Stimulated activated CD8-positive, alpha-beta memory T cell treated with anti-CD3 and anti-CD28 coated beads, Interleukin-4, amount 100 ng/mL, for 1 hour (primary cell): ENCODE measurements around the gene AANAT.
A peak's percentile ranks its signal among the peaks of the same experiment; 100 is the strongest.
"Not testable (repeated sequence)": the region's sequence is repeated elsewhere in the genome, so short reads cannot be mapped to it uniquely, and the experiment has no call there.

Source experiments
- DNase-seq, 2 donors: peaks; one replicate each; pipeline ENCODE4 v3.0.0-alpha.2; 2020; ENCODE audit warnings: low read depth in 2 of 2, low spot score in 1 of 2

Gene AANAT

DNA sequence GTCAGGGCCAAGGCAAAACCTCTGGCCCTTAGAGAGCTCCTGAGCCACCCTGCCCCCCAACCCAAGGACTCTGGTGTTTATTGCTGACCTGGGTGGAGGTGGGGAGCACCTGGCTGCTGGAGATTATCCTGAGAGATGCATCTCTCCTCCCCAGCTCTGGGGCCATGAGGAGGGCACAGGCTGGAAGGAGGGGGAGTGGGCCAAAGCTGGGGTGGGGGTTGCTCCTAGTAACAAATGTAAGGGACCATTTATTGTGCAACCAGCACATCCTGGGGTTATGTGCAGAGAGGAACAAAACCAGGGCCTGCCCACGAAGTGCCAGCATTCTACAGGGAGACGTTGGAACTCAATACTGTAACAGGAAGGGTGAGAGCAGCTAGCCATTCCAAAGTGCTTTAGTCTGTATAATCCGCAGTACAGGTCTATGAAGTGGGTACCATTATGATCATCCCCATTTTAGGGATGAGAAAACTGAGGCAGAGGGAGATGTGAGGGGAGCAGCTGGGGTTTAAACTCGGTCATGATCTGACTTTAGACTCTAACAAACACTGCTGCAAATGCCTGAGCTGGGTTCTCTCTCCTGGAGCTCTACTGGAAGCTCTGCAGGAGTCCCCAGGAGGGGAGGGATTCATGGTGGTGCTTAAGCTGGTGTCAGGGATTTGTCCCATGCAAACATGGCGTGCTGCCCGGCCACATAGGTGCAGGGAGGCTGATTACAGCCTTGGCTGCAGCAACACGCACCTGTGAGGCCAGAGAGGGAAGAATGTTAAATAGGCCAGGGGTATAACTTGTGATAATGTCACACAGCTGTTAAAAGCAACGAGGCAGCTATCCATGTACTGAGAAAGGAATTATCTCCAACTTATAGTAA lies 35.2 kb downstream of the AANAT start:
- no peak for DNase-seq

- DNase-seq: no peak
Observed at GRCh38 chr17:76504117-76504516, 36.7 kb downstream of the AANAT start.

GRCh38 chr17:76506408-76507345 lies 39.3 kb downstream of the AANAT start:
- peak; percentile 79 to 88 for DNase-seq

DNA sequence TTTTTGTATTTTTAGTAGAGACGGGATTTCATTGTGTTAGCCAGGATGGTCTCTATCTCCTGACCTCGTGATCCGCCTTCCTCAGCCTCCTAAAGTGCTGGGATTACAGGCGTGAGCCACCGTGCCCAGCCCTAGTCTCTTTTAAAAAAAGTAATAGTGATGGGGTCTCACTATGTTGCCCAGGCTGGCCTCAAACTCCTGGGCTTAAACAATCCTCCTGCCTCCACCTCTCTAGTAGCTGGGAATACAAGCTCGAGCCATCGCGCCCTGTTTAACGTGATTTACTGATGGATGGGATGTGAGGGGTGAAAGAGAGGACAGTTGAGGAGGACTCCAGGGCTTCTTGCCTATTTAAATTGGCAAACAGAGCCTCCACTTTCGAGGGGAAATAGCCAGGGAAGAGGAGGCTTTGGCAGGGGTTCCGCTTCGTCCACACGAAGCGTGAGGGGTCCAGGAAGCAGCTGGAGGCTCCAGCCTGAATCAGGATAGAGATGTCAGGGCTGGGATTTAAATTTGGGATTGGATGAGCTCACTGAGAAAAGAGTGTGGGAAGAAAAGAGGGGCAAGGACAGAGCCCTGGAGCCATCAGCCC lies 41.2 kb downstream of the AANAT start:
- not testable (repeated sequence) for DNase-seq

DNA sequence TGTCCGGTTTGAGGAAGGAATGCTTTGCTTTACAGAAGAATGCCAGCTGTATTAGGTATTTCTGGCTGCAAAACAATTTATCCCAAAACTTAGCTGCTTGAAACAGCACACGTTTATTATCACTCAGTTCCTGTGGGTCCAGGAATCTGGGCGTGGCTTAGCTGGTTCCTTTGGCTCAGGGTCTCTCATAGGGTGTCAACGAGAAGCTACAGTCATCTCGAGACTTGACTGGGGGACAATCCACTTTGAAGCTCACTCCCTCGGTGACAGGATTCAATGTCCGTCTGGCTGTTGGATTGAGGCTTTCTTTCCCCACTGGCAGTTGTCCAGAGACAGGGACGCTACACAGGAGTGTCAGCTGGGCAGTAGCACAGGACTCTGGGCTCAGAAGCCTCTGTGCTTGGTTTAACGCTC lies 43.4 kb downstream of the AANAT start:
- DNase-seq: no peak

GRCh38 chr17:76511668-76512365 lies 44.4 kb downstream of the AANAT start:
- no peak for DNase-seq

DNA sequence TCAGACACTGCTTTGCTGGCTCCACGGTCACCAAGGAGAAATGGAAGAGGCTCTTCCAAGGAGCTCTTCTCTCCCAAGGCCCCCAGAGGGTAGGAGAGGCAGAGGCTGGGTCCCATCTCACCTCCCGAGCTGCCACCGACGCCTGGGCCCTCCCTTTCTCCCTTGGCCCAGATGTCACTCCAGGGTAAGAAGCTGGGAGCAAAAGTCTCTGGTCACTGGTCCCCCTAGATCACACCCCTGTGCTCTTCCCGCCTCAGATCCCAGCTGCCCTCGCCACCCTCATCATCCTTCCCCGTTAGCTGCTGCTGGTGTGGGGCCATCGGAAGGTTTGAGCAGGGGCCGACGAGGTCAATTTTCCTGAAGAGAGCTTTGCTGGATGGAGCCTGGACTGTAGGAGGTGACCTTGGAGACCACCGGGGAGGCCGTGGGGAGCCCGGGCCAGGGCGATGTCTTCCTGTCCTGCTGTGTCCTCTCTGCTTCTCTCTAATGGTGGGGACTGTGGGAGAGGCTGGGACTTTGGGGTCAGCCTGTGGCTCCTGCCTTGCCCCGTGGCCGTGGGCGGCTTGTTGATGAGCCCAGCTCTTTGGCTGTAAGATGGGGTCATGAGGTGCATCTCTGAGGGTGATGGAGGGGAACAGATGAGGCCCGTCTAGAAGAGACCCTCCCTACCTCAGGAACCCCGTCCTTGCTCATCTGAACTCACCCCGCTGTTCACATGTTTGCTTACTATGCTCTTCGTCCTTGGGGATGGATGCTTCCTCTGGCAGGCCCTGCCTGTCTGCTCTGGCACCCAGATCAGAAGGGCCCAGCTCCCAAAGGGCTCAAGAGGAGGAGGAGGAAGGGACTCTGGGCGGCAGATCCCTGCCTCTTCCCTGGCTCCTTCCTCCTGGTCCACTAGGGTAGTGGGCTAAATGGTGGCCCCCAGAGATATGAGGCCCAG lies 45.2 kb downstream of the AANAT start:
- DNase-seq: no peak

- no peak for DNase-seq
Observed at GRCh38 chr17:76513306-76513692, 45.9 kb downstream of the AANAT start.

DNA sequence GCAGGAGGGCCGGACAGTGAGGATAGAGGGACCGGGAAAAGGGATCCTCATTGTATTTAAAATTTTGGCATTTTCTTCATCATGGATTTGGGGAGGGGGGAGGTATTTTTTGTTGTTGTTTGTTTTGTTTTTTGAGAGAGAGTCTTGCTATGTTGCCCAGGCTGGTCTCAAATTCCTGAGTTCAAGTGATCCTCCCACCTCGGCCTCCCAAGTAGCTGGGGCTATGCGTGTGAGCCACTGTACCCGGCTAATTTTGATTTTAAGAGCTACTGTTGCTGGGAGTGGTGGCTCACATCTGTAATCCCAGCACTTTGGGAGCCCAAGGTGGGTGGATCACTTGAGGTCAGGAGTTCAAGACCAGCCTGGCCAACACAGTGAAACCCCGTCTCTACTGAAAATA lies 47.0 kb downstream of the AANAT start:
- DNase-seq: not testable (repeated sequence)

- peak; percentile 47 to 64 for DNase-seq
Observed at GRCh38 chr17:76515274-76515949, 48.0 kb downstream of the AANAT start.

DNA sequence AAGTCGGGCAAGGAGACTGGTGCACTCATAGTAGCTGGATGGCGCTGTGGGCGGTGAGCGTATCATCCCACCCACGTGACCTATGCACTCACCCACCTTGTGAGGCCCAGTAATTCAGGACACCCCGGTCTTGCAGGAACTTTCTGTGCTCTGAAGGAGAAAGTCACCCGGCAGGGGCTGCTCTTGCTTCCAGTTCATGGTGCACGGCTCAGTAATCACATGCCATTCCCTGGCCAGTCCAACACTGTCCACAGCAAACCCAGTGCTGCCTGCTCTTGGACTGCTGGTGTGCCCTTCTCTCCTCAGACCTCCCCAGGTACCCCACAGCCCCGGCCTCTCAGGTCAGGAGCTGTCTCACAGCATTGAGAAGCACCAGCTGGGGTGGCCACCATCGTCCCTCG lies 50.2 kb downstream of the AANAT start:
- no peak for DNase-seq

DNA sequence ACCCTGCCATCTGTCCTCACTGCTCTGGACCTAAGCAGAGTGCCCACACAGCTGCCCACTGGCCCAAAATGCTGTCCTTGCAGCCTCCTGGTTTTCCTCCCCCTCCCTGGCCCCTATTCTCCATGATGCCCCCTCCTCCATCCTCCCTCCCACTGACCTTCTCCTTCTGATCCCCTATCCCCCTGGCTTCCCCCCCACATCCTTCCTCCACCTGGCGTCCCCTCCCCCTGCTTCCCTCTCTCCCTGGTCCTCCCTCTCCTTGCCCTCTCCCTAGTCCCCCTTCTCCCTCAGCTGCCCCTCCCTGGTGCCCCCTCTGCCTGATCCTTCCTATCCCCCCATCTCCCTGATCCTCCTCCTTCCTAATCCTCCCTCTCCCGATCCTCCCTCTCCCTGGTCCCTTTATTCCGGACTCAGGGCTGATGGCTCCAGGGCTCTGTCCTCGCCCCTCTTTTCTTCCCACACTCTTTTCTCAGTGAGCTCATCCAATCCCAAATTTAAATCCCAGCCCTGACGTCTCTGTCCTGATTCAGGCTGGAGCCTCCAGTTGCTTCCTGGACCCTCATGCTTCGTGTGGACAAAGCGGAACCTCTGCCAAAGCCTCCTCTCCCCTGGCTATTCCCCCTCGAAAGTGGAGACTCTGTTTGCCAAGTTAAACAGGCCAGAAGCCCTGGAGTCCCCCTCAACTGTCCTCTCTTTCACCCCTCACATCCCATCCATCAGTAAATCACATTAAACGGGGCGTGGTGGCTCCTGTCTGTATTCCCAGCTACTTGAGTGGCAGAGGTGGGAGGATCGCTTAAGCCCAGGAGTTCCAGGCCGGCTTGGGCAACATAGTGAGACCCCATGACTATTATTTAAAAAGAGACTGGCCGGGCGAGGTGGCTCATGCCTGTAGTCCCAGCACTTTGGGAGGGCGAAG lies 51.9 kb downstream of the AANAT start:
- no peak for DNase-seq
